GM10266 (cell line): ENCODE results near the gene RHBDF1.
A peak's percentile ranks its signal among the peaks of the same experiment; 100 is the strongest.
"Not testable (repeated sequence)": the region's sequence is repeated elsewhere in the genome, so short reads cannot be mapped to it uniquely, and the experiment has no call there.

ENCODE experiments used
- DNase-seq: peaks from one replicate; pipeline ENCODE4 v3.0.0; 2012; ENCODE audit errors: extremely low spot score
- CTCF ChIP-seq: IDR thresholded peaks from 2 replicates; pipeline ENCODE4 v1.5.1; 2012; ENCODE audit warnings: mild to moderate bottlenecking, low read depth; ENCODE audit not compliant: control insufficient read depth, insufficient read depth; ENCODE audit errors: missing control alignments

RHBDF1 gene

GRCh38 chr16:55571-56136 lies 16.8 kb downstream of the RHBDF1 start:
- no peak for TF ChIP-seq CTCF

GRCh38 chr16:54237-54581 lies 18.2 kb downstream of the RHBDF1 start:
- TF ChIP-seq CTCF = no peak
- no peak for DNase-seq

More at GRCh38 chr16:55571-56136, 16.8 kb downstream of the RHBDF1 start:
- no peak for DNase-seq

- no peak for TF ChIP-seq CTCF
- peak; percentile 99 for DNase-seq
These were observed 18.8 kb downstream of the RHBDF1 start, which contains the start of the genes POLR3K and SNRNP25 for GRCh38 chr16:53346-54236. POLR3K (minus strand) TSS chr16:53608; CDS start chr16:53586, 22 bp downstream. SNRNP25 (plus strand) TSS chr16:53828; CDS start chr16:54017, 189 bp downstream.

- DNase-seq = no peak
These were observed 21.5 kb downstream of the RHBDF1 start for GRCh38 chr16:50769-51591.

GRCh38 chr16:47234-47633 lies 25.2 kb downstream of the RHBDF1 start:
- no peak for DNase-seq
- no peak for TF ChIP-seq CTCF

More at GRCh38 chr16:50769-51591, 21.5 kb downstream of the RHBDF1 start:
- TF ChIP-seq CTCF = no peak

GRCh38 chr16:46510-46909 lies 25.9 kb downstream of the RHBDF1 start:
- DNase-seq = not testable (repeated sequence)

GRCh38 chr16:45454-45853 lies 27.0 kb downstream of the RHBDF1 start:
- TF ChIP-seq CTCF = no peak
- DNase-seq = no peak
